GM18505 (cell line): ENCODE data around the gene CHTF8.

Experiments
- ATAC-seq: cut with Tn5 transposase; IDR thresholded peaks from one replicate; pipeline ENCODE4 v1.9.1; 2021; ENCODE audit not compliant: unreplicated experiment
- POLR2A ChIP-seq: IDR thresholded peaks from 4 replicates; pipeline ENCODE4 v1.6.1; 2011; ENCODE audit warnings: borderline replicate concordance; ENCODE audit not compliant: insufficient read depth, insufficient read length; ENCODE audit errors: extremely low read depth

The CHTF8 gene

GRCh38 chr16:69111216-69111875 lies 21.0 kb downstream of the CHTF8 start:
- no peak for ATAC-seq

GRCh38 chr16:69110406-69110805 lies 22.0 kb downstream of the CHTF8 start:
- no peak for TF ChIP-seq POLR2A
- no peak for ATAC-seq

More at GRCh38 chr16:69111216-69111875, 21.0 kb downstream of the CHTF8 start:
- TF ChIP-seq POLR2A: no peak

GRCh38 chr16:69109486-69110270 lies 22.7 kb downstream of the CHTF8 start:
- ATAC-seq: no peak
- no peak for TF ChIP-seq POLR2A

GRCh38 chr16:69108905-69109252 lies 23.5 kb downstream of the CHTF8 start:
- TF ChIP-seq POLR2A: no peak
- ATAC-seq: no peak

- no peak for ATAC-seq
- no peak for TF ChIP-seq POLR2A
Measured at GRCh38 chr16:69108064-69108904, 24.1 kb downstream of the CHTF8 start.

- ATAC-seq: no peak
- TF ChIP-seq POLR2A: no peak
Measured at GRCh38 chr16:69107316-69107962, 24.9 kb downstream of the CHTF8 start.

GRCh38 chr16:69106491-69107315 lies 25.7 kb downstream of the CHTF8 start:
- no peak for ATAC-seq
- TF ChIP-seq POLR2A: no peak

GRCh38 chr16:69105501-69106361 lies 26.7 kb downstream of the CHTF8 start, which contains the start of gene HAS3:
TSS of gene HAS3 (plus strand) at chr16:69105653. CDS start at chr16:69109396, 3,743 bp downstream.
- no peak for TF ChIP-seq POLR2A
- ATAC-seq: no peak

- no peak for TF ChIP-seq POLR2A
- no peak for ATAC-seq
Measured at GRCh38 chr16:69100071-69100691, 32.2 kb downstream of the CHTF8 start.

GRCh38 chr16:69095193-69095592 lies 37.2 kb downstream of the CHTF8 start:
- no peak for ATAC-seq
- TF ChIP-seq POLR2A: no peak

GRCh38 chr16:69094501-69094900 lies 37.9 kb downstream of the CHTF8 start:
- TF ChIP-seq POLR2A: no peak
- ATAC-seq: no peak
